HG02798 (cell line): Measurements from ENCODE around the gene ITPK1.

Source experiments
- ATAC-seq: cut with Tn5 transposase; IDR thresholded peaks from one replicate; pipeline ENCODE4 v1.9.1; 2021; ENCODE audit warnings: mild to moderate bottlenecking; ENCODE audit not compliant: unreplicated experiment, poor library complexity

ITPK1 gene

GRCh38 chr14:92944976-92945375 is 170.7 kb downstream of the ITPK1 start:
- ATAC-seq: no peak

GRCh38 chr14:92943855-92944570 is 171.7 kb downstream of the ITPK1 start:
- no peak for ATAC-seq

DNA sequence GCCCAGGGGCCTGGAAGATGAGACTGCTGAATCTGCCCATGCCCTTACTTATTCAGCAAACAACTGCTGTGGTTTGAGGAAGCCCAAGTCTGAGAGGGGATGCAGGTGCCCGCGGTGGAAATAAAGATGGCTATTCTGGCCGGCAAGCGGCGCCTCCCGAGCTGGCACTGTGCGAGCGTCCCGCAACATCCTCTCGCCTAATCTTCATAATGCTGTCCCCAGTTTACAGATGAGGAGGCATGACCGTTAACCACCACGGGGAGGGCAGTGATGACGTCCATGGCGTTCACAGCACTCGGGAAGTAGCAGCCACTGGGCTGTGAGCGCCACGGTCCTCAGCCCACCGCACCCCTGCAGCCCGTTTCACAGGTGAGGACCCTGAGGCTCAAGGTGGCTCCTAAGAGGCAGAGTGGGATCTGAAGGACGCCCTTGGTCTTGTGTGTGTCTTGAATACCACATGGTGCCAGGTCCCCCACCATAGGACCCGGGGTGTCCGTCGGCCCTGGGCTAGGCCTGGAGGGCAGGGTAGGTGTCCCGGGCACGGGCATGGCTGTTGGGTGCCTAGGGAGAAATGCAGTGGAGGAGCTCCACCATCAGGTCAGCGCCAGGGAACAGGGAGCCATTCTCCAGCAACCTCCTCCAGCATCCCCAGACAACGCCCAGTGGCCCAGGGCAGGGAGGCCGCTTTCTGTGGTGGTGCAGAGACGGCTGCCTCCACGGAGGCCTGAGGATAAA is 172.6 kb downstream of the ITPK1 start:
- ATAC-seq: no peak

GRCh38 chr14:92942576-92942975 is 173.1 kb downstream of the ITPK1 start:
- ATAC-seq: no peak

- ATAC-seq: no peak
Observed at GRCh38 chr14:92942136-92942535, 173.6 kb downstream of the ITPK1 start.

DNA sequence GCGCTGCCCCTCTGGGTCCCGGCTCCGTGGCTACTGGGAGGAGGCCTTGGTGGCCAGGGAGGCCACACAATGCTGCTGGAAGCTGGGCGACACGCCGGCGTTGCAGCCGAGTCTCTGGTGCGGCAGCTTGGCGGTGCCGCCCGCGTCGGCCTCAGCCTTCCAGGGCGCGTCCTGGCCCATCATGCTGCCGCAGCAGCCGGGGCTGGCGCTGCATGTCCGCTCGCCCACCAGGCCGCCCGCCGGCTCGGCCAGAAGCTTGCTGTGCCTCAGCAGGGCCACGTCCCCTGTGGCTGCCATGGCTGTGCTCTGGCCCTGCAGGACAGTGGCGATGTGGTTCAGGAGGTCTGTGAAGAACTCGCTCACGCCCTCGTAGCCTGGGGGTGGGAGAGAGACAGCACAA is 174.2 kb downstream of the ITPK1 start:
- no peak for ATAC-seq

GRCh38 chr14:92940543-92940942 is 175.2 kb downstream of the ITPK1 start:
- no peak for ATAC-seq

- ATAC-seq: no peak
Observed at GRCh38 chr14:92939699-92940098, 176.0 kb downstream of the ITPK1 start.

- no peak for ATAC-seq
Observed at GRCh38 chr14:92938890-92939671, 176.6 kb downstream of the ITPK1 start.

- no peak for ATAC-seq
Observed at GRCh38 chr14:92938235-92938875, 177.4 kb downstream of the ITPK1 start.

DNA sequence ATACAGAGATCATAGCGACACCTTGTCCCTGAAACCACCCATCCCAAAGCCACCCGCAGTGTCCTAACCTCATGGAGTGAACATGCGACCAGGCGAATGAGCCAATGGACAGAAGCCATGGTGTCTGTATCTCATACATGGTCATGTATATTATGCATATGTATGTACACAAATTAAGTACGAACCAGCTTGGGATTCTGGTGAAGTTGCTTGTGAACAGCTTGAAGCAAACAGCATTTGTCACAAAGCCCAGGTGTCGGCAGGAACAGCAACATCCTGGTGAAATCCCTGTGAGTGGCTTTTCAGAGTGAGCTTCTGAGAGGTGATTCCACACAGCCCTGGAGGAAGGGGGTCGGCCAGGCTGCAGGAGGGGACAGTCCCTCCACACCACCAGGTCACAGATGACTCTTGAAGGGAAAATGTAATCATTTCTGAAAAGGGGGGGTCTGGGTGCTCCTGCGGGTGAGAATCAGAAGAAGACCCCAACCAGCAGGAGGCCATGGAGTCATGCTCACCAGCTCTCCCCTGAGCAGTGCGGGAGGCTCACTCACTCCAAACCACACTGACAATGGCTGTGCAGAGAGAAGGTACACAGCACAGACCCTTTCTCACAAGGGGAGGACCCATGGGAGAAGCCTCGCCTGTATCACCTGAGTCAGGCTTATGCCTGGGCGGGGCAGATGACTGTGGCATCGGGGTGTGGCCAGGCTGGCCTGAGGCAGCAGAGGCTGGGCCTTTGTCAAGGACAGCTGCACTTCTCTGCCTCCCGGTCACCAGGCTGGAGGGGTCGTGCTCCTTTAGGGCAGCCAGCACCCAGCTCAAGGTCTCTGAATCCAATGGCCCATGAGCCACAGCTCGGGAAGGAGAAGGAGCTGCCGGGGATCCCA is 178.4 kb downstream of the ITPK1 start:
- ATAC-seq: no peak

DNA sequence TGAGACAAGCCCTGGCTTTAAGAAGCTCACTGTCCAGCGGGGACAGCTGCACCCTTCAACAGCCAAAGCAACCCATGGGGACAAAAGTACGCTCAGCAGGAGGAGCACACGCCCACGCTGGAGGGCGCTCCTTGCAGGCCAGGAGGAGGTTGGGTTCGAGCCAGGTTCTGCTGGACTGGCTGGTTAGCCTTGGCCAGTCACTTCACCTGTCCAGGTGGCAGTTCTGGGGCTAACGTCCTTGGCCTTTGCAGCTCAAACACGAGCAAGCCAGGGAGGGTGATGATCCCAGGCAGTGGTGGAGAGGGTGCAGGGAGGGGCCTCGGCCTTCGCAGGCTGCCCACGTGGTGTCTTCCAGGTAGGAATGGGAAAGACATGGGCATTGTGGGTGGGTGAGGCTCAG is 179.6 kb downstream of the ITPK1 start:
- ATAC-seq: no peak

GRCh38 chr14:92935446-92935845 is 180.3 kb downstream of the ITPK1 start:
- ATAC-seq: no peak

GRCh38 chr14:92934196-92935085 is 181.3 kb downstream of the ITPK1 start:
- ATAC-seq: no peak

DNA sequence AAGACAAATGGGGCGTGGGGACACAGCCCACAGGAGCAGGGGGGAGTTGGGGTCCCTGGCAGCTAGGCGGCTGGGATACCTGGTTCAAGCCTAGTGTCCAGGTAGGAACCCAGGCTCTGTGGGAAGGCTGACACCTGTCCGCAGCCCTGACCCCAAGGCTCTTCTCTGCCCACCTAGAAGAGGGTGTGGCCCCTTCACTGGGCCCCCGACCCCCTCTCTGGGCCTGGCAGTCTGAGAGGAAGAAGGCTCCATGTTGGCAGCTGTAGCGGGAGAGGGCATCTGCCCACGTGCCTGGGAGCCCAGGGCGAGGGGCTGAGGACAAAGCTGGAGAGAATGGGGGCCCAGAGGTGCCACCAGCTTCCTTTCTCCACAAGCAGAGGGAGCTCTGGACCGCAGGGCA is 182.2 kb downstream of the ITPK1 start:
- ATAC-seq: no peak

DNA sequence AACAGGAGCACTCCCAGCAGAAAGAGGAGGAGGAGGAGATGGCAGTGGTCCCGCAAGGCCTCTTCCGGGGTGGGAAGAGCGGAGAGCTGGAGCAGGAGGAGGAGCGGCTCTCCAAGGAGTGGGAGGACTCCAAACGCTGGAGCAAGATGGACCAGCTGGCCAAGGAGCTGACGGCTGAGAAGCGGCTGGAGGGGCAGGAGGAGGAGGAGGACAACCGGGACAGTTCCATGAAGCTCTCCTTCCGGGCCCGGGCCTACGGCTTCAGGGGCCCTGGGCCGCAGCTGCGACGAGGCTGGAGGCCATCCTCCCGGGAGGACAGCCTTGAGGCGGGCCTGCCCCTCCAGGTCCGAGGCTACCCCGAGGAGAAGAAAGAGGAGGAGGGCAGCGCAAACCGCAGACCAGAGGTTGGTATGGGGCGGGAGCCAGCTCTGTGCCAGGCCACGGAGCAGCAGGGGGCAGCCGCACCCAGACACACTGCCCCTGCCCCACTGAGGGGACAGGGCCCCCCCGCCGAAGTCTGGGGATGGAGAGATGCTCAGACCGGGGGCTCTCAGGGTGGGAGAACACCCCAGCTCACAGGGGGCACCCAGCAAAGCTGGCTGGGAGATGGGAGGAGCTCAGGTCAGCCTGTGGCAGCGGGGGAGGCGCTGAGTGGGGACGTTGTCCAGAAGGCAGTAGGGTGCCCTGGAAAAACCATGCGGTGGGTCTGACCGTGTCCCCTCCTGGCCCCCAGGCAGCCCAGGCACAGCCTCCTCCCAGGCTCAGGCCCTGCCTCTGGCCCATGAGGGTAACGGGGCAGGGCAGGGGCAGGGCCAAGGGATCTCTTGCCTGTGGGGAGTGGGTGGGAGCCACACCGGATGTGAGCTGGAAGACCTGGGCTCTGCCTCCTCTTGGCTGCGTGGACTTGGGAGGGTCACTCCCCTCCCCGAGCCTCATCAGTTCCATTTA is 183.0 kb downstream of the ITPK1 start:
- ATAC-seq: no peak

- ATAC-seq: no peak
Observed at GRCh38 chr14:92931681-92932447, 183.9 kb downstream of the ITPK1 start.
